ENCODE measurements around the gene CEP104. TPM values are rescaled to one million over a fixed set of nuclear protein-coding genes. Genes with fewer than 3 reads are reported as not detected.

The CEP104 gene
- total RNA-seq, 1 experiment from 2014 or later: 44.1 TPM

DNA sequence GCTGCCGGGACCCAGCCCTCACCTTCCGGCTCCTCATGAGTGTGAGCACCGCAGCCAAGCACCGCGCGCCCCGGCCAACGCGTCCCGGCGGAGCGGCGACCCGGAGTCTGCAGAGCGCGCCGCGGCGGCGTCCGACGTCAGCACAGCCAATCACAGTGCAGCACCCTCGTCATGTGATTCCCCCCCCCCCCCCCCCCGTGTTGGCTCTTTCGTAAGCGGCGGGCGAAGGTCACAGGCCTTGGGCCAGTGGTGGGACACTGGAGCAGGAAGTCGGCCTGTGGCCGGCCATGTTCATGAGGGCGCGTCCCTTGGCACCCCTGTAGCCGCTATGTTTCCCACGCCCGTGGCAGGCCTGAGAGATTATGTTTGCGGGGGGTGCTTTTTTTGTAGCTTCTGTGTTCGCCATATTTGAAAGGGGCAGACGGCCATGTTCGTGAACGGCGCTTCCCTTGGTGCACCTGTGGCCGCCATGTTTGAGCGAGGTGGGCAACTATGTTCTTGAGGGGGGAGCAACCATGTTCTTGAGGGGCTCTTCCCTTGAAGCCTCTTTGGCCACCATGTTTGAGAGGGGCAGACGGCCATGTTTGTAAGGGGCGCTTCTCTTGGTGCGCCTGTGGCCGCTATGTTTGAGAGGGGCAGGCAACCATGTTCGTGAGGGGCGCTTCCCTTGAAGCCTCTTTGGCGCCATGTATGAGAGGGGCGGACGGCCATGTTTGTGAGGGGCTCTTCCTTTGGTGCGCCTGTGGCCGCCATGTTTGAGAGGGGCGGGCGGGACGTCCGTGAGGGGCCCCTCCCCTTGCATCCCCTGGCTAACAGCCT is 43.3 kb upstream of the CEP104 start, which contains the start of gene C1orf174 (continued):
- TF ChIP-seq, protein P1, sequence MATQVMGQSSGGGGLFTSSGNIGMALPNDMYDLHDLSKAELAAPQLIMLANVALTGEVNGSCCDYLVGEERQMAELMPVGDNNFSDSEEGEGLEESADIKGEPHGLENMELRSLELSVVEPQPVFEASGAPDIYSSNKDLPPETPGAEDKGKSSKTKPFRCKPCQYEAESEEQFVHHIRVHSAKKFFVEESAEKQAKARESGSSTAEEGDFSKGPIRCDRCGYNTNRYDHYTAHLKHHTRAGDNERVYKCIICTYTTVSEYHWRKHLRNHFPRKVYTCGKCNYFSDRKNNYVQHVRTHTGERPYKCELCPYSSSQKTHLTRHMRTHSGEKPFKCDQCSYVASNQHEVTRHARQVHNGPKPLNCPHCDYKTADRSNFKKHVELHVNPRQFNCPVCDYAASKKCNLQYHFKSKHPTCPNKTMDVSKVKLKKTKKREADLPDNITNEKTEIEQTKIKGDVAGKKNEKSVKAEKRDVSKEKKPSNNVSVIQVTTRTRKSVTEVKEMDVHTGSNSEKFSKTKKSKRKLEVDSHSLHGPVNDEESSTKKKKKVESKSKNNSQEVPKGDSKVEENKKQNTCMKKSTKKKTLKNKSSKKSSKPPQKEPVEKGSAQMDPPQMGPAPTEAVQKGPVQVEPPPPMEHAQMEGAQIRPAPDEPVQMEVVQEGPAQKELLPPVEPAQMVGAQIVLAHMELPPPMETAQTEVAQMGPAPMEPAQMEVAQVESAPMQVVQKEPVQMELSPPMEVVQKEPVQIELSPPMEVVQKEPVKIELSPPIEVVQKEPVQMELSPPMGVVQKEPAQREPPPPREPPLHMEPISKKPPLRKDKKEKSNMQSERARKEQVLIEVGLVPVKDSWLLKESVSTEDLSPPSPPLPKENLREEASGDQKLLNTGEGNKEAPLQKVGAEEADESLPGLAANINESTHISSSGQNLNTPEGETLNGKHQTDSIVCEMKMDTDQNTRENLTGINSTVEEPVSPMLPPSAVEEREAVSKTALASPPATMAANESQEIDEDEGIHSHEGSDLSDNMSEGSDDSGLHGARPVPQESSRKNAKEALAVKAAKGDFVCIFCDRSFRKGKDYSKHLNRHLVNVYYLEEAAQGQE (IDR thresholded peaks at IDR 0.05; ENCODE audit: low read depth): no peak
- no peak for TF ChIP-seq JUND (IDR thresholded peaks at IDR 0.05)

GRCh38 chr1:3899754-3900149 is 42.7 kb upstream of the CEP104 start:
- Histone ChIP-seq H3K27ac (ENCODE audit: low read depth, low read length) (peak overlapping the region; percentile 96), H3K9me2 (ENCODE audit: insufficient read depth) (no peaks in the 10 kb centered on the region), H3K4me1 (ENCODE audit: control insufficient read depth in 1 of 2, insufficient read depth in 2 of 2, low read length in 2 of 2) (peaks cover 0 to 15% of the 10 kb centered on the region in 2 experiments; a peak in 1 of 4 replicates), H4K20me1 (ENCODE audit: insufficient read depth) (no peaks in the 10 kb centered on the region), H3K36me3 (ENCODE audit: control insufficient read depth in 1 of 2, insufficient read depth in 2 of 2, low read length in 2 of 2) (no peaks in the 10 kb centered on the region; a peak in 2 of 4 replicates), H3K27me3 (ENCODE audit: insufficient read depth, low read length) (no peaks in the 10 kb centered on the region), H3K4me3 (replicated peaks in 1 of 2; ENCODE audit: low read depth in 1 of 2, low read length in 2 of 2) (peak overlapping the region; percentile 92 to 96), H3K79me2 (ENCODE audit: insufficient read depth, low read length) (peaks cover 53% of the 10 kb centered on the region), H2AFZ (ENCODE audit: low read depth, low read length, poor library complexity, severe bottlenecking) (no peak overlapping the region), H3K9ac (ENCODE audit: low read length) (peak overlapping the region; percentile 93), H3K9me3 (ENCODE audit: control insufficient read depth in 1 of 2, insufficient read depth in 1 of 2, low read depth in 1 of 2, low read length in 2 of 2) (no peaks in the 10 kb centered on the region), H3K4me2 (ENCODE audit: low read length) (peak overlapping the region; percentile 100)
- intact Hi-C loops (cut with micrococcal nuclease): loop anchor here (1.0 to 5.0 kb wide), 3 partner anchors 42 to 232 kb away; partner anchors contain the start of genes CEP104, DFFB and LRRC47
- no peak for TF ChIP-seq SP1 (IDR thresholded peaks at IDR 0.05; ENCODE audit: low read depth)
- TF ChIP-seq ELF1 (IDR thresholded peaks at IDR 0.05; ENCODE audit: borderline replicate concordance, low read depth): no peak
- TF ChIP-seq ZFX (IDR thresholded peaks at IDR 0.05): peak; percentile 91
- TF ChIP-seq JUND (IDR thresholded peaks at IDR 0.05): no peak
- no peak for TF ChIP-seq TCF7L2 (IDR thresholded peaks at IDR 0.05; ENCODE audit: borderline replicate concordance, extremely low read depth, insufficient read depth, insufficient read length)
- TF ChIP-seq CTCF (IDR thresholded peaks at IDR 0.05 in 2 of 3, conservative IDR thresholded peaks at IDR 0.05 in 1 of 3; ENCODE audit: borderline replicate concordance in 1 of 3, insufficient read depth in 1 of 3, low read depth in 2 of 3, low read length in 2 of 3): peak in 1 of 3 experiments; percentile 31; a peak in 2 of 6 replicates
- ChIA-PET POLR2A (interaction anchor here (1.9 kb wide), 1 partner anchor 42 kb away, joined by 4 read pairs; the partner anchor contains the start of gene DFFB), CTCF (interaction anchor here (1.0 to 1.7 kb wide), 2 partner anchors 12 to 42 kb away, joined by 3 to 12 read pairs; partner anchors contain the start of genes CEP104 and DFFB), RAD21 (ENCODE audit: low non-redundant PET in 1 of 2, low total read pairs in 2 of 2, uncharacterized antibody in 2 of 2, unreplicated experiment in 2 of 2) (no interaction called here)
- ATAC-seq (no peak), DNase-seq (ENCODE audit: low read depth, low spot score) (no peak)
- BruUV-seq (replicated peaks): TSS peak; percentile 51

Data from HCT116 (cell line).